Cardiac muscle cell (in vitro differentiated cells and primary cell): ENCODE measurements around the gene KRT7. TPM values are rescaled to one million over a fixed set of nuclear protein-coding genes. Genes with fewer than 3 reads are reported as not detected.
A peak's percentile ranks its signal among the peaks of the same experiment; 100 is the strongest.

Experiments used
- DNase-seq, 2 donors: peaks; one replicate each; pipeline versions ENCODE4 v3.0.0 to v3.0.0-alpha.2; 2010 to 2017; ENCODE audit warnings: low read depth in 1 of 2, low spot score in 1 of 2
- H3K27ac ChIP-seq: fragments of 200-600 bp; sonication (generic); 2 replicates; pipeline ENCODE4 v1.5.1; 2016
- H3K27me3 ChIP-seq: fragments of 200-600 bp; sonication (generic); 2 replicates; pipeline ENCODE4 v1.6.0; 2016; ENCODE audit warnings: control low read depth
- H3K36me3 ChIP-seq: fragments of 200-600 bp; sonication (generic); 2 replicates; pipeline ENCODE4 v1.5.1; 2016; ENCODE audit warnings: control low read depth
- H3K4me1 ChIP-seq: fragments of 200-600 bp; sonication (generic); 2 replicates; pipeline ENCODE4 v1.8.1; 2017; ENCODE audit warnings: low read depth, mild to moderate bottlenecking, mixed run types
- H3K4me3 ChIP-seq: fragments of 200-600 bp; sonication (generic); 2 replicates; pipeline ENCODE4 v1.5.1; 2016; ENCODE audit warnings: mild to moderate bottlenecking
- H3K9me3 ChIP-seq: fragments of 200-600 bp; sonication (generic); 2 replicates; pipeline ENCODE4 v1.5.1; 2017; ENCODE audit warnings: low read depth, mild to moderate bottlenecking, control low read depth
- CTCF ChIP-seq: IDR thresholded peaks from 2 replicates; pipeline ENCODE4 v1.5.1; 2012; ENCODE audit warnings: low read depth, mild to moderate bottlenecking, low read length
- polyA plus RNA-seq: library from polyadenylated mRNA; unstranded; fragments of >200 nt; fragmentation: Nextera tagmentation; extraction: Ambion mirVana; gene quantifications from 2 replicates; pipeline ENCODE4 v1.2.1, GENCODE V29; 2016
- total RNA-seq: library from RNA; depleted of rRNA; stranded (reverse); fragments of >200 nt; gene quantifications from 2 replicates; pipeline ENCODE4 v1.2.3, GENCODE V29; 2016

The KRT7 gene
- total and polyA plus RNA-seq, 2 experiments from 2014 or later: 0.36 to 0.50 TPM

- no peaks in the 10 kb centered on the region for H3K36me3 ChIP-seq
- DNase-seq: no peak
- no peak for TF ChIP-seq CTCF
- H3K27me3 ChIP-seq: peaks cover 35% of the 10 kb centered on the region
- H3K9me3 ChIP-seq: no peaks in the 10 kb centered on the region
- no peaks in the 10 kb centered on the region for H3K4me1 ChIP-seq
- no peak overlapping the region for H3K4me3 ChIP-seq
- no peak overlapping the region for H3K27ac ChIP-seq
Observed at GRCh38 chr12:52205612-52206303, 27.3 kb upstream of the KRT7 start.

- no peaks in the 10 kb centered on the region for H3K4me1 ChIP-seq
- no peaks in the 10 kb centered on the region for H3K36me3 ChIP-seq
- H3K9me3 ChIP-seq: no peaks in the 10 kb centered on the region
- no peak for TF ChIP-seq CTCF
- H3K27ac ChIP-seq: no peak overlapping the region
- H3K4me3 ChIP-seq: no peak overlapping the region
- DNase-seq: no peak
- H3K27me3 ChIP-seq: peaks cover 35% of the 10 kb centered on the region
Observed at GRCh38 chr12:52206304-52207040, 26.6 kb upstream of the KRT7 start.

- Histone ChIP-seq H3K36me3 (no peaks in the 10 kb centered on the region), H3K9me3 (no peaks in the 10 kb centered on the region), H3K4me3 (no peak overlapping the region), H3K4me1 (no peaks in the 10 kb centered on the region), H3K27ac (no peak overlapping the region), H3K27me3 (peaks cover 35% of the 10 kb centered on the region)
- no peak for DNase-seq
- no peak for TF ChIP-seq CTCF
Observed at GRCh38 chr12:52207106-52207505, 25.9 kb upstream of the KRT7 start.

- Histone ChIP-seq H3K27me3 (peaks cover 40% of the 10 kb centered on the region), H3K4me1 (no peaks in the 10 kb centered on the region), H3K36me3 (no peaks in the 10 kb centered on the region), H3K9me3 (no peaks in the 10 kb centered on the region), H3K27ac (no peak overlapping the region), H3K4me3 (no peak overlapping the region)
- TF ChIP-seq CTCF: no peak
- peak in 1 of 2 donors; percentile 76 for DNase-seq
Observed at GRCh38 chr12:52207895-52208294, 25.1 kb upstream of the KRT7 start.

- Histone ChIP-seq H3K4me1 (no peaks in the 10 kb centered on the region), H3K27ac (no peak overlapping the region), H3K4me3 (no peak overlapping the region), H3K36me3 (no peaks in the 10 kb centered on the region), H3K27me3 (peaks cover 40% of the 10 kb centered on the region), H3K9me3 (no peaks in the 10 kb centered on the region)
- no peak for TF ChIP-seq CTCF
- no peak for DNase-seq
Observed at GRCh38 chr12:52208424-52209165, 24.4 kb upstream of the KRT7 start.
